Hepatocyte (in vitro differentiated cells): Measurements from ENCODE around the gene SNRPB.

Experiments used
- EZH2phosphoT487 ChIP-seq: fragments of 200-600 bp; sonication (generic); IDR thresholded peaks from one replicate; pipeline ENCODE4 v1.6.1; 2018; ENCODE audit warnings: antibody characterized with exemption, mild to moderate bottlenecking, low read depth, moderate library complexity; ENCODE audit not compliant: unreplicated experiment, severe bottlenecking
- TF ChIP-seq, protein P1 (sequence below): fragments of 200-600 bp; sonication (generic); IDR thresholded peaks from 2 replicates; pipeline ENCODE4 v1.5.1; 2016; ENCODE audit warnings: antibody characterized with exemption, mild to moderate bottlenecking; ENCODE audit not compliant: poor library complexity

- TF ChIP-seq, protein P1, sequence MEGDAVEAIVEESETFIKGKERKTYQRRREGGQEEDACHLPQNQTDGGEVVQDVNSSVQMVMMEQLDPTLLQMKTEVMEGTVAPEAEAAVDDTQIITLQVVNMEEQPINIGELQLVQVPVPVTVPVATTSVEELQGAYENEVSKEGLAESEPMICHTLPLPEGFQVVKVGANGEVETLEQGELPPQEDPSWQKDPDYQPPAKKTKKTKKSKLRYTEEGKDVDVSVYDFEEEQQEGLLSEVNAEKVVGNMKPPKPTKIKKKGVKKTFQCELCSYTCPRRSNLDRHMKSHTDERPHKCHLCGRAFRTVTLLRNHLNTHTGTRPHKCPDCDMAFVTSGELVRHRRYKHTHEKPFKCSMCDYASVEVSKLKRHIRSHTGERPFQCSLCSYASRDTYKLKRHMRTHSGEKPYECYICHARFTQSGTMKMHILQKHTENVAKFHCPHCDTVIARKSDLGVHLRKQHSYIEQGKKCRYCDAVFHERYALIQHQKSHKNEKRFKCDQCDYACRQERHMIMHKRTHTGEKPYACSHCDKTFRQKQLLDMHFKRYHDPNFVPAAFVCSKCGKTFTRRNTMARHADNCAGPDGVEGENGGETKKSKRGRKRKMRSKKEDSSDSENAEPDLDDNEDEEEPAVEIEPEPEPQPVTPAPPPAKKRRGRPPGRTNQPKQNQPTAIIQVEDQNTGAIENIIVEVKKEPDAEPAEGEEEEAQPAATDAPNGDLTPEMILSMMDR, result no peak
- TF ChIP-seq EZH2phosphoT487, result no peak
These were observed 21.2 kb downstream of the SNRPB start for GRCh38 chr20:2449386-2449785.
